Keratinocyte (primary cell): ENCODE results near the gene SPEM2. TPM values are rescaled to one million over a fixed set of nuclear protein-coding genes. Genes with fewer than 3 reads are reported as not detected.

Experiments
- DNase-seq: peaks from one replicate; pipeline ENCODE4 v3.0.0-alpha.2; 2011; ENCODE audit warnings: low read depth, missing footprints, low spot score
- FAIRE-seq: peaks from 2 replicates; lab custom pipeline; 2011; peaks lifted over from hg19 to GRCh38; lab: Jason Lieb, UNC
- H2AFZ ChIP-seq: 2 replicates; pipeline ENCODE4 v1.6.0; 2012; ENCODE audit warnings: low read length, control low read depth, inconsistent platforms; ENCODE audit not compliant: control insufficient read depth
- H3K27ac ChIP-seq: 2 replicates; pipeline ENCODE4 v1.5.1; 2011; ENCODE audit warnings: low read length; ENCODE audit not compliant: control insufficient read depth, insufficient read depth
- H3K27me3 ChIP-seq: 3 replicates; pipeline ENCODE4 v1.6.0; 2011; ENCODE audit warnings: low read length; ENCODE audit not compliant: control insufficient read depth, insufficient read depth; ENCODE audit errors: extremely low read depth
- H3K36me3 ChIP-seq, 2 experiments: 2 replicates in 1 of 2; 3 replicates in 1 of 2; pipeline ENCODE4 v1.5.1; 2011; ENCODE audit warnings: low read length in 2 of 2, mild to moderate bottlenecking in 1 of 2; ENCODE audit not compliant: control insufficient read depth in 2 of 2, insufficient read depth in 2 of 2; ENCODE audit errors: extremely low read depth in 1 of 2
- H3K4me1 ChIP-seq: 3 replicates; pipeline ENCODE4 v1.5.1; 2011; ENCODE audit warnings: low read length; ENCODE audit not compliant: control insufficient read depth, insufficient read depth; ENCODE audit errors: extremely low read depth
- H3K4me2 ChIP-seq: 3 replicates; pipeline ENCODE4 v1.6.0; 2011; ENCODE audit warnings: low read depth, low read length; ENCODE audit not compliant: control insufficient read depth, insufficient read depth; ENCODE audit errors: extremely low read depth
- H3K4me3 ChIP-seq, 3 experiments: fragments of 200-600 bp in 1 of 3; sonication (generic) in 1 of 3; 2 replicates in 2 of 3; 3 replicates in 1 of 3; pipeline ENCODE4 v1.5.1; 2011 to 2016; ENCODE audit warnings: low read length in 3 of 3, mild to moderate bottlenecking in 3 of 3, control low read depth in 2 of 3, inconsistent platforms in 1 of 3, low read depth in 1 of 3, mixed read lengths in 1 of 3, mixed run types in 1 of 3, moderate library complexity in 1 of 3; ENCODE audit not compliant: control insufficient read depth in 2 of 3, insufficient read depth in 2 of 3; ENCODE audit errors: extremely low read depth in 1 of 3
- H3K79me2 ChIP-seq: 2 replicates; pipeline ENCODE4 v1.6.0; 2012; ENCODE audit warnings: low read length; ENCODE audit not compliant: control insufficient read depth, insufficient read depth
- H3K9ac ChIP-seq: 3 replicates; pipeline ENCODE4 v1.6.0; 2011; ENCODE audit warnings: low read length; ENCODE audit not compliant: control insufficient read depth, insufficient read depth; ENCODE audit errors: extremely low read depth
- H3K9me1 ChIP-seq: 3 replicates; pipeline ENCODE4 v1.6.0; 2011; ENCODE audit warnings: low read length; ENCODE audit not compliant: control insufficient read depth, insufficient read depth; ENCODE audit errors: extremely low read depth
- H3K9me3 ChIP-seq: 2 replicates; pipeline ENCODE4 v1.5.1; 2012; ENCODE audit warnings: low read depth, low read length; ENCODE audit not compliant: control insufficient read depth
- H4K20me1 ChIP-seq: 3 replicates; pipeline ENCODE4 v1.6.0; 2011; ENCODE audit warnings: low read length; ENCODE audit not compliant: control insufficient read depth, insufficient read depth; ENCODE audit errors: extremely low read depth
- EZH2 ChIP-seq: IDR thresholded peaks from one replicate; pipeline ENCODE4 v1.6.1; 2012; ENCODE audit warnings: inconsistent platforms, mild to moderate bottlenecking, low read length, moderate library complexity
- dilution Hi-C: fragments of 300-500 bp; cut with MboI; formaldehyde crosslinking; loops from one replicate; pipeline ENCODE4 v1.7.0; 2020; ENCODE audit warnings: low sequenced_read_pairs; ENCODE audit not compliant: extremely low pct_ligation_motif_present
- polyA plus RNA-seq, 5 experiments: library from polyadenylated mRNA; depleted of rRNA in 3 of 5; stranded (reverse) in 3 of 5; stranded (forward) in 1 of 5; unstranded in 1 of 5; fragments of >200 nt; gene quantifications; 1 replicate in 1 of 5; 2 replicates in 3 of 5; 3 replicates in 1 of 5; pipeline versions ENCODE4 v1.2.1 to v1.2.3, GENCODE V29; 2011 to 2012; ENCODE audit warnings: missing spikeins in 2 of 5, low read depth in 1 of 5, low replicate concordance in 1 of 5
- TF ChIP-seq, protein P1 (sequence below), 3 experiments: IDR thresholded peaks in 1 of 3; conservative IDR thresholded peaks in 1 of 3; optimal IDR thresholded peaks in 1 of 3; 2 replicates in 2 of 3; 3 replicates in 1 of 3; pipeline versions ENCODE3 to v1.5.1; 2011; ENCODE audit warnings: low read length in 3 of 3, mild to moderate bottlenecking in 3 of 3, moderate library complexity in 2 of 3, control low read depth in 1 of 3, inconsistent platforms in 1 of 3; ENCODE audit not compliant: insufficient read depth in 2 of 3; ENCODE audit errors: extremely low read depth in 1 of 3

Gene SPEM2
- polyA plus RNA-seq, 1 donor (not counting 4 experiments of a cell fraction or from before 2014, with no cell fraction given), result not detected

DNA sequence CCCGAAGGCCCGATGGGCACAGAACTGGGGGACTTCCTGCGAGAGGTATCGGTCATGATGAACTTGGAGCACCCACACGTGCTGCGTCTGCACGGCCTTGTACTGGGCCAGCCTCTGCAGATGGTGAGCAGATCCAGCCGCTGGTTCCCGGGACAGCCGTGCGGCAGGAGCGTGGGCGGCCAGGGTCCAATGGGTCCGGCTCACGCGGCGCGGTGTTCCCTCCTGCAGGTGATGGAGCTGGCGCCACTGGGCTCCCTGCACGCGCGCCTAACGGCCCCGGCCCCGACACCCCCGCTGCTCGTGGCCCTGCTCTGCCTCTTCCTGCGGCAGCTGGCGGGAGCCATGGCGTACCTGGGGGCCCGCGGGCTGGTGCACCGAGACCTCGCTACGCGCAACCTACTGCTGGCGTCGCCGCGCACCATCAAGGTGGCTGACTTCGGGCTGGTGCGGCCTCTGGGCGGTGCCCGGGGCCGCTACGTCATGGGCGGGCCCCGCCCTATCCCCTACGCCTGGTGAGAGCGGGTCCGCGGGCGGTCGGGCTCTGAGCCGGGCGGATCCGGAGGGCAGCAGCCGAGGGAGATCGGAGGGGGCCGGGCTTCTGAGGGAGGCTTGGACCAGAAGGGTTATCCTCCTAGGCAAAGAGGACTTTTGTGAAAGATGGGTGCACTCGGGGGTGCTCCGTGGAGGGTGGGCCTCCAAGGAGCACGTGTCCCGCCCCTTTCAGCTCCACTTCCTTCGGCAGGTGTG, 41.5 kb upstream of the SPEM2 start:
- H3K4me2 ChIP-seq, result no peak overlapping the region

GRCh38 chr17:7384489-7385081, 40.8 kb upstream of the SPEM2 start:
- TF ChIP-seq, protein P1, sequence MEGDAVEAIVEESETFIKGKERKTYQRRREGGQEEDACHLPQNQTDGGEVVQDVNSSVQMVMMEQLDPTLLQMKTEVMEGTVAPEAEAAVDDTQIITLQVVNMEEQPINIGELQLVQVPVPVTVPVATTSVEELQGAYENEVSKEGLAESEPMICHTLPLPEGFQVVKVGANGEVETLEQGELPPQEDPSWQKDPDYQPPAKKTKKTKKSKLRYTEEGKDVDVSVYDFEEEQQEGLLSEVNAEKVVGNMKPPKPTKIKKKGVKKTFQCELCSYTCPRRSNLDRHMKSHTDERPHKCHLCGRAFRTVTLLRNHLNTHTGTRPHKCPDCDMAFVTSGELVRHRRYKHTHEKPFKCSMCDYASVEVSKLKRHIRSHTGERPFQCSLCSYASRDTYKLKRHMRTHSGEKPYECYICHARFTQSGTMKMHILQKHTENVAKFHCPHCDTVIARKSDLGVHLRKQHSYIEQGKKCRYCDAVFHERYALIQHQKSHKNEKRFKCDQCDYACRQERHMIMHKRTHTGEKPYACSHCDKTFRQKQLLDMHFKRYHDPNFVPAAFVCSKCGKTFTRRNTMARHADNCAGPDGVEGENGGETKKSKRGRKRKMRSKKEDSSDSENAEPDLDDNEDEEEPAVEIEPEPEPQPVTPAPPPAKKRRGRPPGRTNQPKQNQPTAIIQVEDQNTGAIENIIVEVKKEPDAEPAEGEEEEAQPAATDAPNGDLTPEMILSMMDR (optimal IDR thresholded peaks at IDR 0.05 in 1 of 3, IDR thresholded peaks at IDR 0.05 in 1 of 3, conservative IDR thresholded peaks at IDR 0.05 in 1 of 3; ENCODE audit: extremely low read depth in 1 of 3, insufficient read depth in 2 of 3, low read length in 3 of 3), result no peak
- TF ChIP-seq EZH2, result no peak
- peaks cover 17 to 33% of the 10 kb centered on the region in 2 experiments for H3K36me3 ChIP-seq

More for the DNA sequence above, 41.5 kb upstream of the SPEM2 start:
- no peak overlapping the region for H2AFZ ChIP-seq
- TF ChIP-seq EZH2, result no peak
- TF ChIP-seq, protein P1 (optimal IDR thresholded peaks at IDR 0.05 in 1 of 3, IDR thresholded peaks at IDR 0.05 in 1 of 3, conservative IDR thresholded peaks at IDR 0.05 in 1 of 3; ENCODE audit: extremely low read depth in 1 of 3, insufficient read depth in 2 of 3, low read length in 3 of 3), result no peak
- H3K36me3 ChIP-seq, result peaks cover 11 to 28% of the 10 kb centered on the region in 2 experiments
- peaks cover 3% of the 10 kb centered on the region for H4K20me1 ChIP-seq
- no peak overlapping the region for H3K27ac ChIP-seq
- H3K9ac ChIP-seq, result no peak overlapping the region
- H3K9me3 ChIP-seq, result no peaks in the 10 kb centered on the region
- H3K79me2 ChIP-seq, result peaks cover 7% of the 10 kb centered on the region
- peaks cover 14% of the 10 kb centered on the region for H3K4me1 ChIP-seq
- H3K4me3 ChIP-seq, result no peak overlapping the region
- no peaks in the 10 kb centered on the region for H3K9me1 ChIP-seq
- DNase-seq (no peak), FAIRE-seq (no peak)
- H3K27me3 ChIP-seq, result no peaks in the 10 kb centered on the region
- dilution Hi-C loops, result no loop called here

More at GRCh38 chr17:7384489-7385081, 40.8 kb upstream of the SPEM2 start:
- Histone ChIP-seq H3K9me1 (no peaks in the 10 kb centered on the region), H4K20me1 (peaks cover 3% of the 10 kb centered on the region), H2AFZ (no peak overlapping the region), H3K4me2 (no peak overlapping the region), H3K4me1 (peaks cover 14% of the 10 kb centered on the region), H3K27me3 (no peaks in the 10 kb centered on the region), H3K27ac (no peak overlapping the region), H3K79me2 (peaks cover 7% of the 10 kb centered on the region), H3K9me3 (no peaks in the 10 kb centered on the region), H3K4me3 (no peak overlapping the region), H3K9ac (no peak overlapping the region)
- no peak for FAIRE-seq
- dilution Hi-C loops, result no loop called here
- no peak for DNase-seq
